Gastrocnemius medialis (tissue), 4 donors: ENCODE results near the gene ROPN1L. TPM values are rescaled to one million over a fixed set of nuclear protein-coding genes. Genes with fewer than 3 reads are reported as not detected.

Experiments
- ATAC-seq, 2 donors: fragments of 150-250 bp; one replicate each; pipeline ENCODE4 v1.9.1; 2016
- DNase-seq, 2 donors: peaks; one replicate each; pipeline ENCODE4 v3.0.0-alpha.2; 2019
- H3K27ac ChIP-seq, 4 donors: fragments of 200-600 bp; sonication (generic); 1 replicate in 1 of 4; 2 replicates in 3 of 4; pipeline ENCODE4 v1.5.1; 2016 to 2018; ENCODE audit warnings: mild to moderate bottlenecking in 2 of 4, moderate library complexity in 1 of 4
- H3K27me3 ChIP-seq, 3 donors: fragments of 200-600 bp; sonication (generic) in 2 of 3; 1 replicate in 1 of 3; 2 replicates in 2 of 3; pipeline versions ENCODE4 v1.5.1 to v1.6.0; 2016 to 2019; ENCODE audit warnings: mild to moderate bottlenecking in 1 of 3, moderate library complexity in 1 of 3
- H3K36me3 ChIP-seq, 2 donors: fragments of 200-600 bp; sonication (generic) in 1 of 2; one replicate each; pipeline ENCODE4 v1.5.1; 2017 to 2018
- H3K4me1 ChIP-seq, 2 donors: fragments of 200-600 bp; sonication (generic) in 1 of 2; one replicate each; pipeline ENCODE4 v1.5.1; 2016 to 2017; ENCODE audit warnings: mild to moderate bottlenecking in 2 of 2
- H3K4me3 ChIP-seq, 4 donors: fragments of 200-600 bp; sonication (generic) in 3 of 4; 1 replicate in 1 of 4; 2 replicates in 3 of 4; pipeline ENCODE4 v1.5.1; 2016 to 2019; ENCODE audit warnings: mild to moderate bottlenecking in 2 of 4
- H3K9me3 ChIP-seq, 3 donors: fragments of 200-600 bp; sonication (generic) in 2 of 3; 1 replicate in 1 of 3; 2 replicates in 2 of 3; pipeline ENCODE4 v1.5.1; 2016 to 2019
- CTCF ChIP-seq, 5 experiments: fragments of 450-650 bp in 3 of 5; fragments of 200-600 bp in 2 of 5; sonication (generic) in 2 of 5; IDR thresholded peaks in 4 of 5; conservative IDR thresholded peaks in 1 of 5; 1 replicate in 4 of 5; 2 replicates in 1 of 5; pipeline ENCODE4 v1.5.1; 2016 to 2019; ENCODE audit warnings: antibody characterized with exemption in 5 of 5, mild to moderate bottlenecking in 3 of 5, moderate library complexity in 3 of 5
- POLR2A ChIP-seq, 2 donors: fragments of 450-650 bp; IDR thresholded peaks; one replicate each; pipeline ENCODE4 v1.6.1; 2017; ENCODE audit warnings: antibody characterized with exemption in 2 of 2, mild to moderate bottlenecking in 2 of 2, moderate library complexity in 2 of 2
- in situ Hi-C, 4 donors: fragments of 200-750 bp; cut with MboI; loops; one replicate each; pipeline versions ENCODE4 v1.15.0 to v1.8.0; 2017; ENCODE audit warnings: low sequenced_read_pairs in 4 of 4
- intact Hi-C: fragments of 100-400 bp; cut with DNase I; formaldehyde crosslinking; loops from one replicate; pipeline ENCODE4 v1.15.1; 2023; ENCODE audit warnings: low total_unique reads
- total RNA-seq, 4 donors: library from RNA; depleted of rRNA; stranded (reverse); fragments of >200 nt; gene quantifications; one replicate each; pipeline versions ENCODE4 v1.1.0 to v1.2.3, GENCODE V29; 2016

ROPN1L gene
- total RNA-seq, 4 donors from 2014 or later = 0.46 TPM; not detected in 3

GRCh38 chr5:10474521-10475075, 32.9 kb downstream of the ROPN1L start:
- in situ Hi-C loops = no loop called here
- no peak for ATAC-seq

GRCh38 chr5:10475931-10476676, 34.4 kb downstream of the ROPN1L start:
- DNase-seq = no peak
- Histone ChIP-seq H3K4me1 (no peaks in the 10 kb centered on the region), H3K36me3 (no peaks in the 10 kb centered on the region), H3K27ac (no peak overlapping the region), H3K4me3 (no peak overlapping the region), H3K9me3 (no peaks in the 10 kb centered on the region), H3K27me3 (no peaks in the 10 kb centered on the region)
- in situ Hi-C loops = no loop called here
- TF ChIP-seq POLR2A (IDR thresholded peaks at IDR 0.05) = no peak
- no peak for TF ChIP-seq CTCF (IDR thresholded peaks at IDR 0.05 in 4 of 5, conservative IDR thresholded peaks at IDR 0.05 in 1 of 5)
- intact Hi-C loops = no loop called here
- ATAC-seq = no peak

More at GRCh38 chr5:10474521-10475075, 32.9 kb downstream of the ROPN1L start:
- Histone ChIP-seq H3K4me3 (no peak overlapping the region), H3K4me1 (no peaks in the 10 kb centered on the region), H3K9me3 (no peaks in the 10 kb centered on the region), H3K27ac (no peak overlapping the region), H3K27me3 (no peaks in the 10 kb centered on the region), H3K36me3 (no peaks in the 10 kb centered on the region)
- intact Hi-C loops = no loop called here
- TF ChIP-seq CTCF (IDR thresholded peaks at IDR 0.05 in 4 of 5, conservative IDR thresholded peaks at IDR 0.05 in 1 of 5) = no peak
- TF ChIP-seq POLR2A (IDR thresholded peaks at IDR 0.05) = no peak
- DNase-seq = no peak

GRCh38 chr5:10476878-10477277, 35.2 kb downstream of the ROPN1L start:
- in situ Hi-C loops = no loop called here
- H3K4me3 ChIP-seq = no peak overlapping the region
- intact Hi-C loops = no loop called here

GRCh38 chr5:10477943-10478342, 36.3 kb downstream of the ROPN1L start:
- in situ Hi-C loops = no loop called here
- no peaks in the 10 kb centered on the region for H3K27me3 ChIP-seq
- H3K27ac ChIP-seq = no peak overlapping the region
- no peaks in the 10 kb centered on the region for H3K4me1 ChIP-seq
- no peak for TF ChIP-seq CTCF (IDR thresholded peaks at IDR 0.05 in 4 of 5, conservative IDR thresholded peaks at IDR 0.05 in 1 of 5)
- TF ChIP-seq POLR2A (IDR thresholded peaks at IDR 0.05) = no peak
- no peaks in the 10 kb centered on the region for H3K36me3 ChIP-seq
- no peak overlapping the region for H3K4me3 ChIP-seq
- DNase-seq = no peak
- H3K9me3 ChIP-seq = no peaks in the 10 kb centered on the region
- intact Hi-C loops = no loop called here
- no peak for ATAC-seq

More at GRCh38 chr5:10476878-10477277, 35.2 kb downstream of the ROPN1L start:
- H3K36me3 ChIP-seq = no peaks in the 10 kb centered on the region
- no peaks in the 10 kb centered on the region for H3K9me3 ChIP-seq
- H3K27ac ChIP-seq = no peak overlapping the region
- ATAC-seq (no peak), DNase-seq (no peak)
- H3K27me3 ChIP-seq = no peaks in the 10 kb centered on the region
- no peaks in the 10 kb centered on the region for H3K4me1 ChIP-seq
- TF ChIP-seq CTCF (IDR thresholded peaks at IDR 0.05 in 4 of 5, conservative IDR thresholded peaks at IDR 0.05 in 1 of 5) (no peak), POLR2A (IDR thresholded peaks at IDR 0.05) (no peak)
